ENCODE measurements around the gene NREP.
"Not testable (repeated sequence)": the region's sequence is repeated elsewhere in the genome, so short reads cannot be mapped to it uniquely, and the experiment has no call there.

Gene NREP

DNA sequence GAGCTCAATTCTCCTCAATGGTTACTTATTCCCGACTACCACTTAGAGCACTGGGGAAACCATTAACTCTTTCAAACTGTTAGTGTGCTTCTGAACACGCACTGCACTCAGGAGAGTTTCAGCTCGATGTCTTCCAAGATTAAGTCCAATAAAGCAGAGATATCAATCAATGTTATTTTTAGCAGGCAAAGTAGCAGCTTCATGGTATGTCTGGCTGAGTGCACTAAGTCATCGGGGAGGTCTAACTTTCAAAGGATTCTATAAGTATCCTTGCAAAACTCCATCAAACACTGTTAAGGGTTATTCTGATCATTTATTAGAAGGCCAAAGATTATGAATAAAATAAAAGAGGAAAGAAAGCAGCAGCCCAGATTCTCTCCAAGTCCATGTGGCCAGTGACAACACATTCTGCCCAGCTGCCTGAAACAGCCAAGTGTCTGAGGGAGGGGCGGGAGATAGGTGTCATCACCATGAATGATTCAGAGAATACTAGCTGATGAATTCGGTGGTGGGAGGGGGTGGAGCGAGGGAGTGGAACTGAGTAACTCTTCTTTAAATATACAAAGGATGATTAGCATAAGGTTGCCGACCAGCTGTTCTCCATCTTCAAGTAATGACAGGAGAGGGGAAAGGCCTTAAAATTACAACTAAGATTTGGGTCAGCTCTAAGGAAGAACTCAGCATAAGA lies 21.3 kb downstream of the NREP start:
- DNase-seq = no peak

DNA sequence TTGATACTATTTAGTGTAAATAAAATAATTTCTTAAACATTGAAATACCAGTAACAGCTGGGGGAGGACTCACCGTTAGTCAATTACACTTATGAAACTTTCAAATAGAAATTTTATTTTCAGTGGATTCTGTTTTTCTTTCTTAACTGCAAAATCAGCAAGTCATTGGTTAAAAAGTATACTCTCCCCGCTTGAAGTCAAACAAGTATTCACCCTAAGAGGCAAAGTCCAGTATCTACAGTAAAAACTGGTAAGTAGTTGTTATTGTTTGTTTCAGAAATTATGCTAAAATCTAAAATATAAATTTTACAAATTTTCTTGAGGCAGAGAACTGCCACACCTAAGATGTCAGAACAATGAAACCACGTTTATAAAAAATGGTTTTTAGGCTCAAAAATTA lies 22.4 kb downstream of the NREP start:
- no peak for DNase-seq

DNA sequence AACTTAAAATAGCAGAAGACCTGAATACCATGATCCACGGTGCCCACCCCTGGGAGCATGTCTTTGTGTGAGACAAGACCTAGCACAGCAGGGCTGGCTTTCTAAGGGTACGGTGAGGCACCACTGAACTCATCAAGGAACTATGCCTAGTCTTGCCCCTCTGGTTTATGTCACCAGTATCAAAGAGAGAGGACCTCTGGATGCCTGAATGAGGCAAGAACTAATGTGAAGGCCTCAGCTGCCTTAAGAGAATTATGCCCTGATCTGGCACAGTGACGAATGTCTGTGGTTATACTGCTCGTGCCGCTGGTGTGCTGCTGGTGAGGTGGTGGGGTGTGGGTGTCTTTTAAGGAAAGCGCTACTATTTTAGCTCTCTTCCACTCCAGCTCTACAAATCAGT lies 23.0 kb downstream of the NREP start:
- DNase-seq = no peak

DNA sequence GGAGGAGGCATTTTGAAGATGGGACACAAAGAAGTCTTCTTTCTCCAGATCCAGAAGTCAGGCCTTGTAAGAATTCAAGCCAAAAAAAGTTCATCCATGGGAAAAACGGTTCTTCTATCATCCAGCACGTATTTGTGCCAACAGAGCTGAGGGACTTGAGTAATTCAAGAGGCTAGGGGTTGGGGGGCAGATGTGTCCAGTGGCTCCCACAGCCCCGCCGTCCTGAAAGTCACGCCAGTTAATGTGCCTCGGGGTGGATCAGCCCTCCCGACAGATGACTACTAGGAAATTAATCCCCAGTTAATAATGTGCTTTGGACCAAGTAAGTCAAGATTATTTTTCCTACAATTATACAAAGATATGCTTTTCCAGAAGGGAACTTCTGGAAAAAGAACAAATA lies 23.4 kb downstream of the NREP start:
- DNase-seq = no peak

DNA sequence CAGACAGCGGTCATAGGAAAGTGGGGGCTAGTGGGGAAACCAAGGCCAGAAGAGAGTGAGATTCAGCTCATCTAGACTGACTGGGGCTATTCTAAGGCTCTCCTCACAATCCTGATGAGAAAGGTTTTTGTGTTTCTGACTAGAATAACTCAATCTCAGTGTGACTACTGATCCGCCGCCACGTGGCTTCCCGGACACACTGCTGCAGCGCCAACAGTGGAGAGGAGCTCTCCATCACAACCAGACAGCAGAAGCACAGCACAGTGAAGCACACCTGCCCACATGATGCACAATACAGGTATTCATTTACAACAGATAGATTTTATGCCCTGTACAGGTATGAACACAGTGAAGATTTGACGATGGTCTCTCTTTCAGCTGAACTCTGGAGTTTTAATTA lies 25.4 kb downstream of the NREP start:
- DNase-seq = no peak

DNA sequence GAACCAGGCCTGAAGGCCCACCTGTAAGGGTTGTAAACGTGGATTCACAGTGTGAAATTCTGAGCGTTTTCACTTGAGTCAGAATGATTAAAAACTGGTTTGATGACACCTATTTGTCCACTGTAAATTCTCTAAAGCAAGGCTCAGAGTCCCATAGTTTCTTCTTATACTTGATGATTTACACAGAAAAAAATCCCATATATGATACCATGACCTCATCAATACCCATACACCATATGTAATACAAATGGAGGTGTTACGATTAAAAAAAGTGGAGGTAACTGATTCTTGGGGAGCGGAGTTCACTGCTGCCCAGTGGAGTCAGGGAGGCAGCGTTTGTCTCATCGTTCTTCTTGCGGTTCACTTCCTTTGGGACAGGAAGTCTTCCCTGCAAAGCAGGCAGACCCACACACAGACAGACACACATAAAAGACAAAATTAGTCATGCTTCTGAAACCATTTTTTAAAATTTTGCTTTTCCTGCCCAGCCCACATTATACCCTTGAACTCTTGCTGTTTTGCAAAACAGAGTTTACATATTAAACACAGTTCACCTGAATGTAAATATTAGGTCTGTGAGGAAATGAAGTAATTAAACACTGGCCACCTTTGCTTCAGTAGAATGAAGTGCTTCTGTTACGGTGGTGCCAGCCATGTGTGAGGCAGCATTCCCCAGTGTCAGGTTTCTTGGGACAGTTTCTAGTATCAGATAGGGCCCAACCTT lies 26.2 kb downstream of the NREP start:
- DNase-seq = no peak

DNA sequence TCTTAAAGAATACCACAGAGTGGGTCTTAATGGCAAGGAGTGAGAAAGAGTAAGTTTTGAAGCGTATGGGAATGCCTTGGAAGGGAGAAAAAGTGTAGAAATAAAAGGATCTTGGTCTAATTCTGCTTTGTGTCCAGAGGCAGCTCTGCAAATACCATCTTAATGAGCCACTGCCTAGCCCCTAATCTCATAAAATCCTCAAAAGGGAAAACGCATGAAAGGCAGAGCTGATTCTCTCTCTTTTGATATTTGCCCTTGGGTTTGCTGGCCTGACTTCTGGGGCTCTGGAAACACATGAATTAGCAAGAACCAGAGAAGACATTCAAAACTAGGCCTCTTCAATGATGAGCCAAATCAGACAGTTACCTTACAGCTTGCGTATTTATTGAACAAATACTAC lies 28.1 kb downstream of the NREP start:
- no peak for DNase-seq

DNA sequence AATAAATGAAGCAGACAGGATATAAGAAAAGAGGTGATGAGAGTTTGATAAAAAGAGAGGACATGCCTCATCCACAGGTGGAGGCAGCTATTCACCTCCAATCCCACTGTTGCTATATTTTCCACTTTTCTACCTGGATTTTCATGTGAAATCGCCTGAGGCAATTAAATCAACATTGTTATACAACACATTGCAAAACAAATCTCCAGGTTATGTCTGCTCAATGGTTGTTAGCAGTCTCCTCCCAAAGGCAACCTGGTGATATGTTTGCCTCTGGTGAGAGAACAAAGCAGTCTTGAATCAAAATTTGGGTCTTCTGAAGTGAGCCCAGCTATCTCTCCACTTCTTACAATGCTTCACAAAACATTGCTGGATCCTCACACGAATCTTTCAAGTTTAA lies 30.0 kb downstream of the NREP start:
- no peak for DNase-seq

DNA sequence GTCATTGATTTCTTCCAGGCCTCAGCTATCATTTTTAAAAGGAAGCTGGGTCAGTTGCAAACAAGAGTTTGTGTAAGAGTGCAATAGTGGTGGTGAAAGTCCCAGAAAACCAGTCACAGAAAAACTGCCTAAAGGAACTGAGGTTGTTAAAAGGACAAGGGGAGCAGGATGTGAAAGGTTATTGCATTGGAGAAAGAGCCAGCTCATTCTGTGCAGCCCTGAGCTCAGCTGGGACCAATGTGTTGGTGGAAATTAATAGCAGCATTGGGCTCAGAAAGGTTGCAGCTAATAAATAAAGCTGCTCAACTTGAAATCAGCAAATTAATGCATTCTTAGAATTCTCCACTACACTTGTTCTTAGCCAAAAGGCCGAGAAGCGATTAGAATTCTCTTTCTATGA lies 34.9 kb downstream of the NREP start:
- no peak for DNase-seq

DNA sequence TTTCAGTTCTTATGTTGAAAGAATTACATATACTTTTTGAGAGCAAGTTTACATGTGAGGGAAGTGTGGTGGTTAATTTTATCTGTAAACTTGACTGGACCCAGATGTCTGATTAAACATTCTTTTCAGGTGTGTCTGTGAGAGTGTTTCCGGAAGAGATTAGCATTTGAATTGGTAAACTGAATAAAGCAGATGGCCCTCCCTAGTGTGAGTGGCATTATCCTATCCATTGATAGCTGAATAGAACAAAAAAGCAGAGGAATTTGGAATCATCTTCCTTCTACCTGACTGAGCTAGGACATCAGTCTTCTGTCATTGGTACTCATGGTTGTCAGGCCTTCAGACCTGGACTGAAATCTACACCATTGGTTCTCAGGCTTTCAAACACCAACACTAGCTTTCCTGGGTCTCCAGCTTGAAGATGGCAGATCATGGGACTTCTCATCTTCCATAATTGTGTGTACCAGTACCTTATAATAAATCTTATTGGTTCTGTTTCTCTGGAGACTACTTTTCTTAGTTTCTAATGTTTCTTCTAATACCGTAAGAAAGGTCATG lies 36.6 kb downstream of the NREP start:
- no peak for DNase-seq

DNA sequence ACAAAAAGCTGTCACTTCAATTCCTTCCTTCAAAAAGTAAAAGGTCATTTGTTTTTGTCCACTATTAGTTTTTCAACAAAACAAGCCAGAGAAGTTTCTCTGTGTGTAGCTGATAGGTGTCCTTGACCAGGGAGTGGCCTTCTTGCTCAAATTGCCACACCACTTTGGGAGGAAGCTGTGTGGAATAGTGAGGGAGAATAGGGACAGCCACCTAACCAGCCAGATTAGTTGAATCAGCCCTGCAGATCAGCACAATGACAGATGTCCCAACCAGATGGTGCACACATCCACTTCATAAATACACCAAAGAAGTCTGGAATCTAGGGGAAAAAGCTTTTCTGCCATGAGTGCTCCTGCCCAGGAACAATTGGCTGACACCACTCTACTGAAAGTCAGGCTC lies 37.2 kb downstream of the NREP start:
- no peak for DNase-seq

DNA sequence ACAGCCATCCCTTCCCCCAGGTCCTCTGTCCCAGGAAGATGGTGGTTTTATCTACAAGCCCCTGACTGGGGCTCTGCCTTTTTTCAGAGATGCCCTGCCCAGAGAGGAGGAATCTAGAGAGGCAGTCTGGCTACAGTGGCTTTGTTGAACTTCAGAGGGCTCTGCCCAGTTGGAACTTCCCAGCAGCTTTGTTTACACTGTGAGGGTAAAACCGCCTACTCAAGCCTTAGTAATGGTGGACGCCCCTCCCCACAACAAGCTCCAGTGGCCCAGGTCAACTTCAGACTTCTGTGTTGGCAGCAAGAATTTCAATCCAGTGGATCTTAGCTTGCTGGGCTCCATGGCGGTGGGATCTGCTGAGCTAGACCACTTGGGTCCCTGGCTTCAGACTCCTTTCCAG lies 40.2 kb downstream of the NREP start:
- not testable (repeated sequence) for DNase-seq

DNA sequence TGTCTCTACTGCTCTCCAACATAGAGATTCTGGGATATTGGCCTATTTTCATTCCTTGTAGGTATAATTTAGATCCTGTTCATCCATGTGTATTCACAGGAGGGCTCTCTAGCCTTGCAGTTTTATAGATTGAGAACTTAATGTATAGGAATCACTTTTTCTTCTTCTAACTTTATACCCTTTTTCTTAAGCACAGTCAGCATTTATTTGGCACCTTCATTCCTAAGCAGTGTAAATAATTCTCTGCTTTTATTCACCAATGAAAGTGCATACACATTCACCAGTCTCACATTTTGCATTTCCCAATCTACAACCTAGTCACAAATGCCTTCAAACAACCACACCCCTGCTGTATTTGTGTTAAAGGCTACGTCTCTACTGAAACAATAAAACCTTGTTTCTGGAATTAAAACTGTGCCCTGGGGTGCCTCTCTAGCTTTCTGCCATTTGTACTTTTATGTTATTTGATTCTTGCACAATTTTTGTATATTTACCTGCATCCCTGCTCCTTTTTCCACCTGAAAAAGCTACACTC lies 49.3 kb downstream of the NREP start:
- no peak for DNase-seq

DNA sequence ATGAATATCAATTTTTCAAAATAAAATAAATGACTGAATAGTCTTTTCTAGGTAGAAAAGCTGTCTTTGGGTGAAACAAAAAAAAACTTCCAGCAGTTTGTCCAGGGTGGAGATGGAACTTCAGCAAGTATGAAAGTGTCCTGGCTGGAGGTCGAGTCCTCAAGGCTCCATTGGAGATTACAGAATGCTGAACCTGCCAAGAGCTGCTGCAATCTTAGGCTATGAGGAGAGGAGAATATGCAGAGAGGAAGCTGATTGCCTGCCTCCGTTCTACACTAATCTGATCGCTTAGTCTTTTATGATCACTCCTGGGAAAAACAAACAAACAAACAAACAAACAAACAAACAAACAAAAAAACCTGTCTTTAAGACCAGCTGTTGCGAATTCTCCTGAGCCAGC lies 50.6 kb downstream of the NREP start:
- no peak for DNase-seq

DNA sequence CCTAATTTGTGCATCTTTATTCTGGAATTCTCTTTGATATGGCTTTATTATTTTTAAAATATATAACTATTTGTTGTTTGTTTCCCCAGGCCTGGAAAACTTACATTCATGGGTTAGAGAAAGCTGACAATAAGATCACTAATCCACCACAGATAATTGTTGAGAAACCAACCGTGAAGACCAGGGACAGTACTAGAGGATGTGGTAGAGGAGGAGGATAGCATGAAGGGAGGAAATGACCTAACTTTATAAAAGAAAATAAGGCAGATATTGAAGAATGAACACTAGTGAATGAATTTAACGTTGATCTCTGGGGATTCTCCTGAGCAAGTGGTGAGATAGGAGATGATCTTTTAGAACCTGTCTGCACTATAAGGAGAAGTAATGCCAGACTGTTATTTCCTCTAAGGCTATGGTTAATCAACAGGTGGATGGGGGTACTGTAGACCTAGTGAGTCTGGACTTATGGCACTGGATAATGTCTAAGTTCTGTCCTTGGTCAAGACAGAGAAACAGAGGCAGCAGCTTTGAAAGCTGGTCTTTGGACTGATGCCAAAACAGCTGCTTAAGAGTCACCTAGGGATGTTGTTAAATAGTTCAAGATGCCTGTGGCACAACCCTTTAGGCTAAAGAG lies 52.4 kb downstream of the NREP start:
- no peak for DNase-seq

DNA sequence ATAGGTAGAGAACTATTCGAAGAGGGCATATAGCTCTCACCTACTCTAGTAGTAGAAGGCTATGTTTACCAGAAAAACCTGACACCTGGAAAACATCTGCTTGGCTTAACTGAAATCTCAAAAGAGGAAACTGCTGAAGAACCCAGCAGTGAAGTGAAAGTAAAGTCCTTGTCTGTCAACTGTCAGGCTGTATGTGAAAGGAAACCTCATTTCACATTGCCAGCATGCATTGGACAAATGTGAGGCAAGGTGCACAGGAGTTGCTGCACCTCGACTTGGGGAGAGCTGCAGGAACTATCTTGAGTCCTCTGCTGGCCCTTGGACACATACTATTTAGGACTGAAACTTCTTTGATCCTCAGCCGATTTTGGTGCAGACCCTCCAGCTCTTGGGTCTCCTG lies 53.3 kb downstream of the NREP start:
- no peak for DNase-seq

DNA sequence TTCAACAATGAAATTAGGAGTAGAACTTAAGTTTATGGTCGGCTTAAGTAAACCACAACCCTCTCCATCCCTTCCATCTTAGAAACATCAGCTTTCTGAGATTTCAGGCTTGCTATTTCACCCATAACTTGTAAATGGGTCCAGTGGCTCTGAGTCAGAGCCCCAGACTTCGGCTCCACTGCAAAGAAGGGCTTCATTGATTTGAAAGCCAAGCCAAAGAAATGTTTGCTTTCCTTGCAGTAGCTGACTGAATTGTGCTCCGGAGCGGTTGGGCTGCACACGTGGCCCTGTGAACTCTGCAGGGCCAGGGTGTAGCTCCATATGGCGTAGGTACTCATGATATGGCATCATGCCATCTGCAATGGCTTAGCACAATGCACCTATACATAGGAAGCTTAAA lies 57.0 kb downstream of the NREP start:
- DNase-seq = no peak

DNA sequence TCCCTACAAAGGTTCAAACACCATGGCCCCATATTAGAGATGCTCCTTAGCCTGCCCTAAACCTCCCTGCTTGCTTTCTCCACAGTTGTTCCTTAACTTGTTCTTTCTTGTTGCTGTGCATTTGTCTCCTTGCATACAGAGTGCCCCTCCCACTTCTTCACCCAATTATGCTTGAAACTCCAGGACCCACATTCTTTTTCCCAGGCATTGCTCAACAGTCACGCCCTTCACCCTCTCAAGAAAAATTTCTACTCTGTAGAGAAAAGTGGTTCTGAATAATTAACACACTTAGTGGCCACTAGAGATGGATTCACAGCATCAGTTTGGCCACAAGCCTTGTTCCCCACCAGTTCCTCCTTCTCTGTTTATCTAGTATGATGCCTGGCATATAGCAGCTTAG lies 57.7 kb downstream of the NREP start:
- no peak for DNase-seq

DNA sequence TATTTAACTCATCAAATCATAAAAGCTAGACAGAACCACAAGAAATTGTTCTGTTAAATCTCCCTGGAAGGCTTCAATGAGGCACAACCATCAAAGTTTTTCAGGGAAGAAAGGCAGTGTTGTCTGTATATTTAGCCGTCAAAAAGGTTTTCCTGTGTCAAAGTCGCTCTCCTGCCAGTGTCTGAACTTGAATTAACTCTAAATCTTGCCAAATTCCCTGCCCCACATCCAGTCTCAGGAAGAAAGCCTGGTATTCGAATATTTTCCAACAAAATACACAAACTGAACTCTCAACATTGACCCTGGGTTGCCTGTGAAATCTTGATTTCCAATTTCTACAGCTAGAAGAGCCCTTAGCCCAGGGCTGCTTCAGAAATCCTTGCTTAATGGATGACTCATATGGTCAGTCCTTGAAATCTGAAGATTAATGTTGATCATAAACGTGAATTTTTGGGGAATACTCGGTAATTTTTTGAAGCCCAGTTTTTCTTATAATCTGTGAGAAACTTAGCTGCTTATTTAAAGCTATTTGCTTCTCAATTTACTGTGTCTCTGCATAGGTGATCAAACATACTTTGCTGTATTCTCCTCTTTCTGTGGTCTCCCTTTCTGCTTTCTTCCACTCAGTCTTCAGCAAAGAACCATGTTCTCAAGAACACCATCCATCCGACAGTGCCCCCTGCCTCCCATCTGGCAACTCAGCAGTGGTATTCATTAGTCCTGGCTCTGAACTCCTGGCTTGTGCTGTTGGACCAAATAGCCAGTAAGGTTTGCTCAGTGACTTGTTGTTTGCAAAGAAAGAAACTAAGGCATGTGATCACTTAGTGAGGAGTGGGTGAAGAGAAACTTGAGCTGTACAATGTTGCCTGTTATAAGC lies 58.9 kb downstream of the NREP start:
- no peak for DNase-seq

DNA sequence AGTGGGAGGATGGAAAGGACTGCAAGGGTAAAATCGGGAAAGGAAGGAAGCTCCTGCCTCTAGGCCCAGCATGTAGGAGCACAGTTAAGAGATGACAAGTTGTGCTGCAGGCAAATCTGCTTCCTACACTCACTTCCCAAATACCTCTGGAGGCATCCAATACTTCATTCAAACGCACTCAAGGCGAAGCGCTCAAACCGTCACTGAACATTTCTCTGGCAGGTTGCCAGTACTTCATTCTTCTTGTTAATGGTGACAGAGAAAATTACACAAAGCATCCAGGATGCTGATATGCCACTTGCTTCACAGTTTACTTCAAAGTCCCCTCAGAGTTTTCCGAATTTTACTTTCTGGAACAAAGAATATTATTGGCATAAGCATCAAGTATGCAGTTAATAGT lies 59.8 kb downstream of the NREP start:
- DNase-seq = no peak

DNA sequence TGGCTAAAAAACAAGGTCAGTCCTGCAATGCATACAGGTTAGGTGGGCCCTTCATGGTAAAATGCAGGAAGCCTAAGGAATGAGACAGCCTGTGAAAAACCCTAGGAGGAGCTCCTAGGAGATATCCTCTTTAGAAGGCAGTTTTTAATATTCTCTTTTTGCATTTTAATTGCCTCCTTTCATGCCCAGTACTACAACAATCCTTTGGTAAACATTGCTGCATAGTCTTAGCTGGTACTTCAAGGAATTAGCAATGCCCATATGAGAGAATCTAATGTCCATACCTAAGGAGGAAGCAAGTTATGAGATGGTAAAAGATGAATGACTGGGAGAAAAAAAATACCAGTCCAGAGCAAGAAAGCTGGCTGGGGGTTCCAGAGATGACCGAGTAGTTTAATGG lies 61.0 kb downstream of the NREP start:
- no peak for DNase-seq

DNA sequence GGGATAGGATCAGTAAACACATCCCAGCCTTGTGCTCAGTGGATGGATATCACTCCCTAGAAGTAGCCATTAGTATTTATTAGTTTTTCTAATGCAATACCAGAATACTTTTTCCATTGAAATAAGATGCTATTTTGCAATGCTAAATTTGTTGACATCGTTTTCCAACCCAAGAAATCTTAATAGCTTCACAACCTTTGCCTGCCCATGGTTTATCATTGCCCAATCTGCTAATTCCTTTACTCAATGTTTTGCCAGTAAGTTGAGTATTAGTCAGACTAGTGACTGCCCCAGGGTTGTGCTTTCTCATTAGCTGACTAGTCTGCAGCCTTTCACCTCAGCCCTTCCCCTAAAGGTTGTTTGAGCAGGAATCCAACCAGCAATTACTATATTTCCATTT lies 62.9 kb downstream of the NREP start:
- no peak for DNase-seq

DNA sequence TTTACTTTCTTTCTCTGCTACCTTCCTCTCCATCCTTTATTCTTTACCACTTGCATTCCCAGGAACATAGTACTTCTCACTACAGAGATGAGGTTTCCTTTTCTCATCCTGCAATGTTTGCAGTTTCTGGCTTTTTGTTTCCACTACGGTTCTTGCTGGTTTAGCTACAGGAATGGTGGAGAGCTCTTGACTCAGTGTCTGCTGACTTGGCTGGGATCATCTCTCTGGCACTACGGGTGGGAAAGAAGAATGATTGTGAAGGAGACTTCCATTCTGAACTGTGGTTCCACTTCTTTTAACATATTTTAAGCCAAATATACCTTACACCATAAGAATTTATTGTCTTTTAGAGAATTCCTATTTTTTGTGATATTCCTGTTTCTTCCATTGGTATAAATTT lies 65.1 kb downstream of the NREP start:
- DNase-seq = no peak
